DMS79 (cell line): ENCODE data around the gene SPRED3.
"Not testable (repeated sequence)": the region's sequence is repeated elsewhere in the genome, so short reads cannot be mapped to it uniquely, and the experiment has no call there.

Source experiments
- DNase-seq: peaks from one replicate; lab custom pipeline; 2025; lab: John Stamatoyannopoulos, UW

The SPRED3 gene

GRCh38 chr19:38388349-38389100, at the start of gene SPRED3:
Gene SPRED3, plus strand, starts transcription at chr19:38388697. Its CDS starts 1,606 bp downstream, at chr19:38390303.
- peak; percentile 82 for DNase-seq

- DNase-seq: not testable (repeated sequence)
Observed at GRCh38 chr19:38339011-38339410, 49.5 kb upstream of the SPRED3 start.

- DNase-seq: no peak
Observed at GRCh38 chr19:38340927-38341326, 47.6 kb upstream of the SPRED3 start.

DNA sequence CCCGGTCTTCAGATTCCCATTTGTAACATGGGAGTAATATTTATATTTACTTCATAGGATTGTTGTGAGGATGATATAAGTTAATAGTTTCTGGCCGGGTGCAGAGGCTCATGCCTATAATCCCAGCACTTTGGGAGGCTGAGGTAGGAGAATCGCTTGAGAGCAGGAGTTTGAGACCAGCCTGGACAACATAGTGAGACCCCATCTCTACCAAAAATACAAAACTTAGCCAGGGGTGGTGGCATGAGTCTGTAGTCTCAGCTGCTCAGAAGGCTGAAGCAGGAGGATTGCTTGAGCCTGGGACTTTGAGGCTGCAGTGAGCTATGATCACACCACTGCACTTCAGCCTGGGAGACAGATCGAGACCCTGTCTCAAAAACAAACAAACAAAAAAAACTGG, 41.7 kb upstream of the SPRED3 start:
- DNase-seq: no peak

GRCh38 chr19:38350883-38351282, 37.6 kb upstream of the SPRED3 start:
- no peak for DNase-seq

DNA sequence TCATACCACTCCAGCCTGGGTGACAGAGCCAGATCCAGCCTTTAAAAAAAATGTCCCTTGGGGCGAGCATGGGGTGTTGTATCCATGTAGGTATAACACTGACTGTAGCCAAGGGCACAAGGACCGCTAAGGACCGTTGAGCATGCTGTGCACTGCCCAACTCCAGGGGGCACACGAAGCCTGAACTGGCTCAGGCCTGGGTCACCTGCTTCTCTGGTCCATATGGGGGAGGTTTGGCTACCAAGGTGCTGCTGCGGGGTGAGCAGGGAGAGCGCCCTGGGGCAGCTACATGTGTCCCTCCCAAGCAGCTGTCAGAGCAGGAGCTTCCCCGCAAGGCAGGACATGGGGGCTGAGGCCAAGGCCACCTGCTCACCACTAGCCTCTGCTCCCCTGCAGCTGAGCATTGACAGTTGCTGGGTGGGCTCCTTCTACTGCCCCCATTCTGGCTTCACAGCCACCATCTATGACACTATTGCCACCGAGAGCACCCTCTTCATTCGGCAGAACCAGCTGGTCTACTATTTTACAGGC, 36.6 kb upstream of the SPRED3 start:
- DNase-seq: no peak

DNA sequence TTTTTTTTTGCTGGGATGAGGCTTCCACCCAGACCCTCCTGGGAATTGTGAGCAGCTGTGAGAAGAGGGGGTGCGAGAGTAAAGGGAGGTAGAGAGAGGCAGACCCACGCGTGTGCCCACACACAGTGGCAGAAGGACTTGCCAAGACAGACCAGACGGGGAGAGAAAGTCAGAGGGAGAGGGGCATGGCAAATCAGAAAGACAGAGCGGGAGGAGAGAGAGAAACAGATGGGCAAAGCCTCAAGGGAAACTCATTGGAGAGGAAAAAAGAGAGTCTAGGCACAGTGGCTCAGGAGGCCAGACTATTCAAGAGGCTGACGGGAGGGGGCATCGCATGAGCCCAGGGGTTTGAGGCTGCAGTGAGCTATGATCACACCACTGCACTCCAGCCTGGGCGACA, 35.9 kb upstream of the SPRED3 start:
- no peak for DNase-seq

DNA sequence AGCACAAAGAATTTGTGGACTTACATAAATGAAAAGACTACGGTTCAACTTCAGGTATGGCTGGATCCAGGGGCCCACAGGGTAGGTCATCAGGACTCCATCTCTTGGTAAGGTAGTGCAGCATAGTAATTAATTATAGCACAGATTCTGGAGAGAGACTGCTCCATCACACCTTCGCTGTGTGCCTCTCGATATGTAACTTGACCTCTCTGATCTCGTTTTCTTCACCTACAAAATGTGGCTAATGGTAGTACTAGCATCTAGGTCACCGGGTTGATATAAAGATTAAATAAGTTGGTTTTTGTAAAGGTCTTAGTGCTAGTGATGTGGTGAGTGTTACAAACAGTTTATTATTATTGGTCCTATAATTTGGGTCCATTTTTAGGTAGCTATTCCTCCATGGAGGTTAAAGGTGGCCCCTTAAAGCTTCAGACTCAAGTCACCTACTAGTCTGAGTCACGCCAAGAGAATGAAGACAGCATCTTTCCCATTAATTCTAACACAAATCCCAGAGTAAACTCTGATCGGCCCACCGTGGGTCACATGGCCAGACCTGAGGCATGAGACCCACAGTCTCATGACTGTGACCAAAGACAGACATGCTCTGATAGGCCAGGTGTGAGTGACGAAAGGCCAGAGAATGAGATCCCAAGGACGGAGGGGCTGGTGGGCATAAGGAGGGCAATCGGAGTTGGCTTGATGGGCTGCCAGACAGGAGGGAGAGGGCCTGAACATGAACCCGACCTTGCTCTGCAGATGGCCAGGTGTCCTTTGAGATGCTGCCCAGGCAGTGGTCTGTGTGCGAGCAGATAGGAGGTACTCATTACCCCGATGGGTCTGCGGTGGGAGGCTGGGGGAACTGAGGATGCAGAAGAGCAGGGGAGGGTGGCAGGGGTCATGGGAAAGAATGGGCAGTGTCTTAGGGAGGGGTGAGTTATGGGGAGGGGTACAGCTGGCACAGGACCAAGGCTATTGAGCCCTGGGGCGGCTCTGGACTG, 32.5 kb upstream of the SPRED3 start:
- DNase-seq: no peak

DNA sequence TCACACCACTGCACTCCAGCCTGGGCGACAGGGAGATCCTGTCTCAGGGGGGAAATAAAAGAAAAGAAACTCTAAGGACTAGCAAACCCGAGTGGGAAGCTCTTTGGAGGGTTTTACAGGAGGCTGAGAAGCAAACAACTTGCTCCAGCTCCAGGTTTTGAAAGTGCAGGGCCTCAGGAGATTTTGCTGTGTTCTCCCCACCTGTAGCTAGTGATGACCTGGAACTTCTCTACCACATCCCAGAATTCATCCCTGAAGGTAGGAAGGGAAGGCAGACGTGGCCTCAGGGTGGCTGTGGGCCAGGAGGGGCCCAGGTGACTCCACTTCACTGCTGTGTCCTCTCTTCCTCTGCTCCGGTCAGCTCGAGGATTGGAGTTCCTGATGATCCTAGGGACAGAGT, 30.4 kb upstream of the SPRED3 start:
- DNase-seq: no peak

DNA sequence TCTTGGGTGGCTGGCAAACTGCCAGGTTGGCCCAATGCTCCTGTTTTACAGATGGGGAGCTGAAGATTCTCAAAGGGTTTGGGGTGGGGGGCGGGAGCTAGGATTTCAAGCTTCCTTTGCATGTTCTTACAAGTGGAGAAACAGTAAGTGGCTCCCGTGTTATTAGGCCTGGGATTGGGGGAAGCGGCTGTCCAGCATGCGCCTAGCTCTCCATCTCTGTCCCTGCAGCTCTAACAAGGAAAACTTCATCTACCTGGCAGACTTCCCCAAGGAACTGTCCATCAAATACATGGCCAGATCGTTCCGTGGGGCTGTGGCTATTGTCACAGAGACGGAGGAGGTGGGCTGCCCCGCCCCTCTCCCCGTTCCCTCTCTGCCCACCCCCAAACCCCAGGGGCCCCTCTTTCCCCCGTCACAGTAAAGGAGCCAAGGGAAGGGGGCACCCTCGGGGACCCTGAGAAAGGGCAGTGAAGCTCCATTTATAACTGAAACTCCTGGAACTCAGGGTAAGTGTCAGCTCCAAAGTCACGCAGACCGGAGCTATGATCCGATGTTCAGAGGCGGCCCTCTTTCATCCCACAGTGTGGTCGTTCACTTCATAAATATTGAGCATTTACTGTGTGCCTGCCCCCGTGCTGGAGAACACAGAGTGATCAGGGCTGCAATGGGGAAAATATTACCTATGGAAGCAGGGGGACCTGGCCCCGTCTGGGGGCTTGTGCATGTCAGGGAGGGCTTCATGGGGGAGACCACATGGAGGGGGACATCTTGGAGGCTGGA, 29.1 kb upstream of the SPRED3 start:
- DNase-seq: no peak

DNA sequence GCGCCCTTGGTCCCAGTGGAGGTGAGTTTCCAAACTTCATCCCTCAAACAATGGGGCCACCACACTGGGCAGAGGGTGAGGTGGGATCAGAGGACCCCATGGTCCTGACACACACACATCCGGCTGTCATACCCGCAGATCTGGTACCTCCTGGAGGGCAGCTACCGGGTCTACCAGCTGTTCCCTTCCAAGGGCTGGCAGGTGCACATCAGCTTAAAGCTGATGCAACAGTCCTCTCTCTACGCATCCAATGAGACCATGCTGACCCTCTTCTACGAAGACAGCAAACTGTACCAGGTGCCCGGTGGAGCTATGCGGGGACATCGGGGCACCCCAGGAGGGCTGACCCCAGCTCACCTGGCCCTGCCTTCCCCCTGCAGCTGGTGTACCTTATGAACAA, 28.1 kb upstream of the SPRED3 start:
- DNase-seq: no peak

GRCh38 chr19:38360839-38361631, 27.5 kb upstream of the SPRED3 start:
- no peak for DNase-seq

DNA sequence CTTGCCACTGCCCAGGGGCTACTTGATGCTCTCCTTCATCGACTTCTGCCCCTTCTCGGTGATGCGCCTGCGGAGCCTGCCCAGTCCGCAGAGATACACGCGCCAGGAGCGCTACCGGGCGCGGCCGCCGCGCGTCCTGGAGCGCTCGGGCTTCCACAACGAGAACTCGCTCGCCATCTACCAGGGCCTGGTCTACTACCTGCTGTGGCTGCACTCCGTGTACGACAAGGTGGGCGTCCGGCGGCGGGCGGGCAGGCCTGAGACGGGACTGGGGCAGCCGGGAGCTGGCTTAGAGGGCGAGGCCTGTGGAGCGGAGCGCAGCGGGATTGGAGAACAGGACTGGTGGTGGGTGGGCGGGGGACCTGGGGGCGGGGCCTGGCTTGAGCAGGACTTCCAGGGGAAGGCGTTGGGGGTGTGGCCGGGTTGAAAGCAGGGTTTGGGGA, 26.8 kb upstream of the SPRED3 start:
- DNase-seq: peak; percentile 65

DNA sequence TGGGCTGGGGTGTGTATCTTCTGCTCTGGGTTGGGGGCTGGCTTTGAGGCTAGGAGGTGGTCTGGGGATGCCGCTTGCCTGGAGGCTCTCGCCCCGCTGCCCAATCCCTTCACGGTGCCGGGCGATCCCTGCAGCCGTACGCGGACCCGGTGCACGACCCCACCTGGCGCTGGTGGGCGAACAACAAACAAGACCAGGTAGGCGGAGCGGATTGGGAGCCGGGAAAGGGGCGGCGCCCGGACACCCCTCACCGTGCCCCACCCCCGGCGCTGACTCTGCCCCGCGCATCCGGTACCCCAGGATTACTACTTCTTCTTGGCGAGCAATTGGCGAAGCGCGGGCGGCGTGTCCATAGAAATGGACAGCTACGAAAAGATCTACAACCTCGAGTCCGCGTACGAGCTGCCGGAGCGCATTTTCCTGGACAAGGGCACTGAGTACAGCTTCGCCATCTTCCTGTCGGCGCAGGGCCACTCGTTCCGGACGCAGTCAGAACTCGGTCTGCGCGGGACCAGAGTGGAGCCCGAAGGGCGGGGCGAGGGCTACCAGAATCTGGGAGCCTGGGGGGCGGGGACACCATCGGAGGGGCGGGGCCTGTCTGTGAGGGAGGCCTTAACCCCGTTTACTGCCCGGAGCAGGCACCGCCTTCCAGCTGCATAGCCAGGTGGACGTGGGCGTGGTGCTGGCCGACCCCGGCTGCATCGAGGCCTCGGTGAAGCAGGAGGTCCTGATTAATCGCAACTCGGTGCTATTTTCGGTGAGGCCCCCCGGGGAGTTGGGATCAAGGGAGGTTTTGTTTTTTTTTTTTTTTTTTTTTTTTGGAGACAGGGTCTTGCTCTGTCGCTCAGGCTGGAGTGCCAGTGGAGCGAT, 26.2 kb upstream of the SPRED3 start:
- peak; percentile 64 for DNase-seq

- DNase-seq: not testable (repeated sequence)
Observed at GRCh38 chr19:38362946-38363688, 25.4 kb upstream of the SPRED3 start.

DNA sequence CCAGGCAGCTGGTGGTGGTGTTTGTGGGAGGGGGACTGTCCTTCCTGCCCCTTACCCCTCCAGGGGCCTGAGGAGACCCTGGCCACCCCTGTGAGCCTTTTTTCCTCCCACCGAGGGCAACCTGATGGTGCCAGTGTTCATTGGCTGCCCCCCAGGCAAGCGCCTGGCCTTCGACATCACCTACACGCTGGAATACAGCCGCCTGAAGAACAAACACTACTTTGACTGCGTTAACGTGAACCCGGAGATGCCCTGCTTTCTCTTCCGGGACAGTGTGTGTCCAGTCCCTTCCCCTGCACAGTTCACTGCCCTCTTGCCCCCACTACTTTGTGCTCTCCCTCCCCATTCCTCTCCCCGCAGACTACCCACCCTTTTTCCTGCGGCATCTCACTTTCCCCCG, 21.5 kb upstream of the SPRED3 start:
- DNase-seq: no peak

- DNase-seq: no peak
Observed at GRCh38 chr19:38369584-38369983, 18.9 kb upstream of the SPRED3 start.

GRCh38 chr19:38370299-38370698, 18.2 kb upstream of the SPRED3 start:
- DNase-seq: no peak

DNA sequence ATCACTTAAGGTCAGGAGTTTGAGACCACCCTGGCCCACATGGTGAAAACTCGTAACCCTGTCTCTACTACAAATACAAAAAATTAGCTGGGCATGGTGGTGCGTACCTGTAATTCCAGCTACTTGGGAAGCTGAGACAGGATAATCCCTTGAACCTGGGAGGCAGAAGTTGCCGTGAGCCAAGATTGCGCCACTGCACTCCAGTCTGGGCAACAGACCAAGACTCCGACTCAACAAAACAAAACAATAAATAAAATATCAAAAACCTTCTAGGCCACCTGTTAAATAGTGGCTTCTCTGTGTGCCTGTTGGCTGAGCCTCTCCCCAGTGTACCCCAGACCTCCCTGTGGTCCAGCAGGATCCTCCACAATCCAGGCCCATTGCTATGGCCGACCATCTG, 17.4 kb upstream of the SPRED3 start:
- DNase-seq: no peak
